Measurements from ENCODE around the gene MAP1LC3B2.

DNA sequence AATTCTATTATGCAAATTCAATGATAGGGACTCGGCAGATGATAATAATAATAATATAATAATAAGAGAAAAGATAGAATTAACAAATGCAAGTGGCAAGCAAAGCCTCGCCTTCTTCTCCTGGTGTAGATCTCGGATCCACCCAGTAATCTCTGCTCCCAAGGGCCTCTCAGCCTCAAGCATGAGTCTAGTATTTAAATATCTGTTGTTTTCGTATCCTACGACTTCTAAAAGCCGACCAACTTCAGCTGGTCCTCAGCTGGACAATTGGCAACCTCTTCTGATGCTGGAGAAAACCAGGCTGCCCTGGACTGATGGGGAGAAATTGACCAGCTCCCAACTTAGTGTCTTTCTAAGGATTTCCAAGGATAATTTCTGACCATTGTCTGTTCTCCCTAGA lies 14.0 kb upstream of the MAP1LC3B2 start:
- TF ChIP-seq, protein P1, sequence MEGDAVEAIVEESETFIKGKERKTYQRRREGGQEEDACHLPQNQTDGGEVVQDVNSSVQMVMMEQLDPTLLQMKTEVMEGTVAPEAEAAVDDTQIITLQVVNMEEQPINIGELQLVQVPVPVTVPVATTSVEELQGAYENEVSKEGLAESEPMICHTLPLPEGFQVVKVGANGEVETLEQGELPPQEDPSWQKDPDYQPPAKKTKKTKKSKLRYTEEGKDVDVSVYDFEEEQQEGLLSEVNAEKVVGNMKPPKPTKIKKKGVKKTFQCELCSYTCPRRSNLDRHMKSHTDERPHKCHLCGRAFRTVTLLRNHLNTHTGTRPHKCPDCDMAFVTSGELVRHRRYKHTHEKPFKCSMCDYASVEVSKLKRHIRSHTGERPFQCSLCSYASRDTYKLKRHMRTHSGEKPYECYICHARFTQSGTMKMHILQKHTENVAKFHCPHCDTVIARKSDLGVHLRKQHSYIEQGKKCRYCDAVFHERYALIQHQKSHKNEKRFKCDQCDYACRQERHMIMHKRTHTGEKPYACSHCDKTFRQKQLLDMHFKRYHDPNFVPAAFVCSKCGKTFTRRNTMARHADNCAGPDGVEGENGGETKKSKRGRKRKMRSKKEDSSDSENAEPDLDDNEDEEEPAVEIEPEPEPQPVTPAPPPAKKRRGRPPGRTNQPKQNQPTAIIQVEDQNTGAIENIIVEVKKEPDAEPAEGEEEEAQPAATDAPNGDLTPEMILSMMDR (conservative IDR thresholded peaks at IDR 0.05; ENCODE audit: low read length), result no peak
- TF ChIP-seq EZH2phosphoT487 (IDR thresholded peaks at IDR 0.05; ENCODE audit: borderline replicate concordance), result no peak

Measured in Loucy (cell line).